ENCODE results near the gene TMOD2.
"Not testable (repeated sequence)": the region's sequence is repeated elsewhere in the genome, so short reads cannot be mapped to it uniquely, and the experiment has no call there.

TMOD2 gene

GRCh38 chr15:51780636-51781035 lies 29.2 kb downstream of the TMOD2 start:
- no peak for TF ChIP-seq L3MBTL2 (conservative IDR thresholded peaks at IDR 0.05)
- TF ChIP-seq FOXK2 (IDR thresholded peaks at IDR 0.05), result no peak
- TF ChIP-seq LEF1 (IDR thresholded peaks at IDR 0.05; ENCODE audit: borderline replicate concordance), result no peak
- TF ChIP-seq FOXA1 (IDR thresholded peaks at IDR 0.05), result no peak
- TF ChIP-seq SP1 (IDR thresholded peaks at IDR 0.05), result no peak
- no peak for TF ChIP-seq ELF4 (IDR thresholded peaks at IDR 0.05)
- no peak for TF ChIP-seq HDGF (IDR thresholded peaks at IDR 0.05; ENCODE audit: borderline replicate concordance)
- no peak for TF ChIP-seq TARDBP (IDR thresholded peaks at IDR 0.05)
- no peak for TF ChIP-seq BHLHE40 (IDR thresholded peaks at IDR 0.05; ENCODE audit: borderline replicate concordance)
- no peak for TF ChIP-seq CTBP1 (IDR thresholded peaks at IDR 0.05; ENCODE audit: borderline replicate concordance)
- no peak for TF ChIP-seq ZNF384 (IDR thresholded peaks at IDR 0.05)
- TF ChIP-seq PKNOX1 (IDR thresholded peaks at IDR 0.05), result no peak
- TF ChIP-seq SUZ12 (IDR thresholded peaks at IDR 0.05), result no peak
- no peak for TF ChIP-seq NFRKB (IDR thresholded peaks at IDR 0.05)
- TF ChIP-seq ARNT (IDR thresholded peaks at IDR 0.05), result no peak
- TF ChIP-seq FOXM1 (IDR thresholded peaks at IDR 0.05; ENCODE audit: borderline replicate concordance), result no peak
- DNase-seq (ENCODE audit: extremely low spot score), result no peak
- POLR2A ChIA-PET, result no interaction called here
- CTCF ChIA-PET, result no interaction called here

GRCh38 chr15:51781506-51781905 lies 30.1 kb downstream of the TMOD2 start:
- no peak for DNase-seq (ENCODE audit: extremely low spot score)
- ChIA-PET POLR2A (no interaction called here), CTCF (no interaction called here)
- TF ChIP-seq CTBP1 (IDR thresholded peaks at IDR 0.05; ENCODE audit: borderline replicate concordance) (no peak), FOXK2 (IDR thresholded peaks at IDR 0.05) (no peak), L3MBTL2 (conservative IDR thresholded peaks at IDR 0.05) (no peak), HDGF (IDR thresholded peaks at IDR 0.05; ENCODE audit: borderline replicate concordance) (no peak), SP1 (IDR thresholded peaks at IDR 0.05) (no peak), ELF4 (IDR thresholded peaks at IDR 0.05) (no peak), FOXA1 (IDR thresholded peaks at IDR 0.05) (no peak), LEF1 (IDR thresholded peaks at IDR 0.05; ENCODE audit: borderline replicate concordance) (no peak), SUZ12 (IDR thresholded peaks at IDR 0.05) (no peak), ARNT (IDR thresholded peaks at IDR 0.05) (no peak), FOXM1 (IDR thresholded peaks at IDR 0.05; ENCODE audit: borderline replicate concordance) (no peak), PKNOX1 (IDR thresholded peaks at IDR 0.05) (no peak), ZNF384 (IDR thresholded peaks at IDR 0.05) (no peak), TARDBP (IDR thresholded peaks at IDR 0.05) (no peak), NFRKB (IDR thresholded peaks at IDR 0.05) (no peak), BHLHE40 (IDR thresholded peaks at IDR 0.05; ENCODE audit: borderline replicate concordance) (no peak)

DNA sequence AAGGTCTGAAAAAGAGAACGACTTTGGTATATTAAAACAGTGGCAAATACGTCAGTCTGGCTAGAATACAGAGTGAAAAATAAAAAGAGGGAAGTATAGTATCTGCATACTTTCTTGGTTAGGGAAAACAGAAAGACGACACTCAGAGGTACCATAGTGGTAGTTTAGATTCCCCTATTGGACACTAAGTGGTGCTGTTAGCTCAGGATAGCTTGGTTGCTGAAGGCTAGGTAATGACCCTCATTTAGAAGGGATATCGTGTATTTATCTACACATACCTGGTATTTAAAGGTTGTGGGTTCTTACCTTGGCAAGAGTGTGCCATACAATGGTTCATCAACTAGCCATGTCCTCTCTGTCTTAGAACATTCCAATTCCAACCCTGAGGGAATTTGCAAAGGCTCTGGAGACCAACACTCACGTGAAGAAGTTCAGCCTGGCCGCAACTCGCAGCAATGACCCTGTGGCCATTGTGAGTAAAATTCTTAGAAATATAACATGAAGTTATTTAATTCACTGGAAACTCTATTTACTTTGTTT lies 31.0 kb downstream of the TMOD2 start:
- POLR2A ChIA-PET, result no interaction called here

GRCh38 chr15:51783967-51784366 lies 32.6 kb downstream of the TMOD2 start:
- DNase-seq (ENCODE audit: extremely low spot score), result no peak
- CTCF ChIA-PET, result no interaction called here
- TF ChIP-seq PKNOX1 (IDR thresholded peaks at IDR 0.05), result no peak
- TF ChIP-seq TARDBP (IDR thresholded peaks at IDR 0.05), result no peak
- no peak for TF ChIP-seq L3MBTL2 (conservative IDR thresholded peaks at IDR 0.05)
- TF ChIP-seq CTBP1 (IDR thresholded peaks at IDR 0.05; ENCODE audit: borderline replicate concordance), result no peak
- no peak for TF ChIP-seq NFRKB (IDR thresholded peaks at IDR 0.05)
- no peak for TF ChIP-seq ARNT (IDR thresholded peaks at IDR 0.05)
- no peak for TF ChIP-seq SUZ12 (IDR thresholded peaks at IDR 0.05)
- no peak for TF ChIP-seq BHLHE40 (IDR thresholded peaks at IDR 0.05; ENCODE audit: borderline replicate concordance)
- POLR2A ChIA-PET, result no interaction called here

More for the DNA sequence above, 31.0 kb downstream of the TMOD2 start:
- TF ChIP-seq ZNF384 (IDR thresholded peaks at IDR 0.05), result no peak
- TF ChIP-seq NFRKB (IDR thresholded peaks at IDR 0.05), result no peak
- no peak for TF ChIP-seq FOXA1 (IDR thresholded peaks at IDR 0.05)
- TF ChIP-seq HDGF (IDR thresholded peaks at IDR 0.05; ENCODE audit: borderline replicate concordance), result no peak
- TF ChIP-seq CTBP1 (IDR thresholded peaks at IDR 0.05; ENCODE audit: borderline replicate concordance), result no peak
- TF ChIP-seq FOXM1 (IDR thresholded peaks at IDR 0.05; ENCODE audit: borderline replicate concordance), result no peak
- DNase-seq (ENCODE audit: extremely low spot score), result no peak
- CTCF ChIA-PET, result interaction anchor here (0.6 kb wide), 1 partner anchor 130 kb away, joined by 3 read pairs; no protein-coding TSS in a partner anchor

DNA sequence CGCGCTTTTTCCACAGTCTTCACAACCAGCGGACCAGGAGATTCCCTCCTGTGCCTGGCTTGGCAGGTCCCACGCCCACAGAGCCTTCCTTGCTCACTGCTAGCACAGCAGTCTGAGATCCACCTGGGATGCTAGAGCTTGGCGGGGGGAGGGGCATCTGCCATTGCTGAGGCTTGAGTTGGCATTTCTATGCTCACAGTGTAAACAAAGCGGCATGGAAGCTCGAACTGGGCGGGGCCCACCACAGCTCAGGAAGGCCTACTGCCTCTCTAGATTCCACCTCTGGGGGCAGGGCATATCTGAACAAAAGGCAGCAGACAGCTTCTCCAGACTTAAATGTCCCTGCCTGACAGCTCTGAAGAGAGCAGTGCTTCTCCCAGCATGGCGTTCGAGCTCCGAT lies 35.7 kb downstream of the TMOD2 start:
- CTCF ChIA-PET; POLR2A ChIA-PET; DNase-seq (ENCODE audit: extremely low spot score): not testable (repeated sequence)

DNA sequence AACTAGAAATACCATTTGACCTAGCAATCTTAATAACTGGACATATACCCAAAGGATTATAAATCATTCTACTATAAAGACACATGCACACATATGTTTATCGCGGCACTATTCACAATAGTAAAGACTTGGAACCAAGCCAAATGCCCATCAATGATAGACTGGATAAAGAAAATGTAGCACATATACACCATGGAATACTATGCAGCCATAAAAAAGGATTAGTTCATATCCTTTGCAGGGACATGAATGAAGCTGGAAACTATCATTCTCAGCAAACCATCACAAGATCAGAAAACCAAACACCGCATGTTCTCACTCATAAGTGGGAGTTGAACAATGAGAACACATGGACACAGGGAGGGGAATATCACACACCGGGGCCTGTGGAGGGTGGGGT lies 41.1 kb downstream of the TMOD2 start:
- POLR2A ChIA-PET; CTCF ChIA-PET; DNase-seq (ENCODE audit: extremely low spot score): not testable (repeated sequence)

- CTCF ChIA-PET, result no interaction called here
- TF ChIP-seq FOXM1 (IDR thresholded peaks at IDR 0.05; ENCODE audit: borderline replicate concordance) (no peak), FOXA1 (IDR thresholded peaks at IDR 0.05) (no peak), ELF4 (IDR thresholded peaks at IDR 0.05) (no peak), FOXK2 (IDR thresholded peaks at IDR 0.05) (no peak), LEF1 (IDR thresholded peaks at IDR 0.05; ENCODE audit: borderline replicate concordance) (no peak), ZNF384 (IDR thresholded peaks at IDR 0.05) (no peak), NFRKB (IDR thresholded peaks at IDR 0.05) (no peak), SUZ12 (IDR thresholded peaks at IDR 0.05) (no peak), L3MBTL2 (conservative IDR thresholded peaks at IDR 0.05) (no peak), SP1 (IDR thresholded peaks at IDR 0.05) (no peak), HDGF (IDR thresholded peaks at IDR 0.05; ENCODE audit: borderline replicate concordance) (no peak), TARDBP (IDR thresholded peaks at IDR 0.05) (no peak), ARNT (IDR thresholded peaks at IDR 0.05) (no peak), PKNOX1 (IDR thresholded peaks at IDR 0.05) (no peak), BHLHE40 (IDR thresholded peaks at IDR 0.05; ENCODE audit: borderline replicate concordance) (no peak)
- DNase-seq (ENCODE audit: extremely low spot score), result no peak
- POLR2A ChIA-PET, result no interaction called here
Measured at GRCh38 chr15:51793521-51794305, 42.3 kb downstream of the TMOD2 start.

Measured in HEK293T (cell line).